ENCODE results near the gene LMAN2L. TPM values are rescaled to one million over a fixed set of nuclear protein-coding genes. Genes with fewer than 3 reads are reported as not detected.

Gene LMAN2L
- total and polyA plus RNA-seq, 2 of the 8 experiments (the other 6 are each of a cell fraction or from before 2014, with no cell fraction given), result 14.3 to 17.6 TPM

GRCh38 chr2:96688649-96689430, 51.0 kb downstream of the LMAN2L start:
- H3K14ac ChIP-seq (ENCODE audit: insufficient read length), result no peak overlapping the region
- no peaks in the 10 kb centered on the region for H3K36me3 ChIP-seq (ENCODE audit: control insufficient read depth in 2 of 4, insufficient read depth in 4 of 4, low read length in 3 of 4)
- H2BK20ac ChIP-seq (ENCODE audit: low read length), result no peak overlapping the region
- H3K23ac ChIP-seq (ENCODE audit: insufficient read length), result no peak overlapping the region
- no peak overlapping the region; the same call in 1 of the 2 replicates for H2BK5ac ChIP-seq (ENCODE audit: low read depth, low read length)
- no peaks in the 10 kb centered on the region for H3K27me3 ChIP-seq (replicated peaks in 1 of 4; ENCODE audit: control insufficient read depth in 3 of 4, extremely low read depth in 1 of 4, insufficient read depth in 3 of 4, low read length in 3 of 4)
- H3K4ac ChIP-seq (replicated peaks; ENCODE audit: insufficient read length, low read depth, low read length), result no peak overlapping the region
- no peaks in the 10 kb centered on the region for H4K20me1 ChIP-seq (replicated peaks in 1 of 2; ENCODE audit: control insufficient read depth in 1 of 2, insufficient read depth in 2 of 2, low read length in 2 of 2)
- H2BK15ac ChIP-seq (ENCODE audit: low read length), result no peak overlapping the region
- CTCF ChIA-PET (ENCODE audit: partially characterized antibody), result interaction anchor here (1.1 to 2.7 kb wide), 2 partner anchors 11 to 21 kb away, joined by 5 to 7 read pairs; no protein-coding TSS in a partner anchor
- FAIRE-seq (no peak), DNase-seq (ENCODE audit: low read depth in 1 of 2, low spot score in 2 of 2) (no peak)
- no peak overlapping the region for H3K4me3 ChIP-seq (ENCODE audit: extremely low read depth in 1 of 4, insufficient read depth in 2 of 4, low read depth in 3 of 4, low read length in 4 of 4)
- H4K8ac ChIP-seq (ENCODE audit: extremely low read depth, insufficient read depth, low read length), result peak overlapping the region; percentile 59; the same call in 1 of the 2 replicates
- no peak overlapping the region for H3K56ac ChIP-seq (replicated peaks; ENCODE audit: insufficient read length, low read depth, low read length)
- no peak overlapping the region for H2AK5ac ChIP-seq (ENCODE audit: low read depth, low read length)
- no peak overlapping the region for H2AFZ ChIP-seq (ENCODE audit: low read length)
- H3K4me1 ChIP-seq (replicated peaks in 1 of 4; ENCODE audit: control insufficient read depth in 3 of 4, insufficient read depth in 4 of 4, low read length in 3 of 4), result peaks cover 0 to 6% (median under 1%) of the 10 kb centered on the region in 4 experiments; a peak in 3 of 7 replicates
- no peak overlapping the region for H3K4me2 ChIP-seq (ENCODE audit: insufficient read depth in 1 of 2, low read depth in 2 of 2, low read length in 2 of 2)
- no peak overlapping the region for H3K18ac ChIP-seq (ENCODE audit: extremely low read depth, low read length)
- WGBS, 2 experiments (ENCODE audit: extremely low coverage in 1 of 2, insufficient coverage in 1 of 2, insufficient read length in 1 of 2, insufficient replicate concordance in 2 of 2, low coverage in 1 of 2, low lambda C conversion rate in 2 of 2, missing lambda C conversion rate in 1 of 2), result 94% methylated on average over 9 of the region's 11 CpGs; no CpG with 5 or more reads in 1 of the 2 experiments
- no peak overlapping the region for H3K9ac ChIP-seq (replicated peaks in 1 of 4; ENCODE audit: extremely low read depth in 1 of 4, low read depth in 3 of 4, low read length in 3 of 4)
- no peak overlapping the region for H2BK12ac ChIP-seq (ENCODE audit: low read depth, low read length)
- no peak overlapping the region for H2BK120ac ChIP-seq (replicated peaks; ENCODE audit: low read depth, low read length)
- no peak overlapping the region for H4K91ac ChIP-seq (replicated peaks; ENCODE audit: insufficient read length, low read length)
- no peaks in the 10 kb centered on the region for H3K23me2 ChIP-seq (ENCODE audit: low read depth, low read length)
- no peak overlapping the region for H4K5ac ChIP-seq (ENCODE audit: insufficient read length, low read depth, low read length)
- no peak overlapping the region for H3K27ac ChIP-seq (ENCODE audit: low read depth, low read length)
- no peaks in the 10 kb centered on the region for H3K9me3 ChIP-seq (ENCODE audit: insufficient read depth in 2 of 2, low read depth in 1 of 2, low read length in 1 of 2)
- no peaks in the 10 kb centered on the region for H3K79me1 ChIP-seq (ENCODE audit: low read depth, low read length)
- POLR2A ChIA-PET (ENCODE audit: partially characterized antibody), result interaction anchor here (0.7 to 0.8 kb wide), 2 partner anchors 14 to 17 kb away, joined by 3 read pairs; no protein-coding TSS in a partner anchor
- no peaks in the 10 kb centered on the region for H3K79me2 ChIP-seq (ENCODE audit: control insufficient read depth in 1 of 2, insufficient read depth in 2 of 2, low read length in 2 of 2)
- TF ChIP-seq ASH2L (IDR thresholded peaks at IDR 0.05; ENCODE audit: low read length) (no peak), GTF2F1 (IDR thresholded peaks at IDR 0.05; ENCODE audit: borderline replicate concordance, low read depth, low read length) (no peak), SP4 (IDR thresholded peaks at IDR 0.05; ENCODE audit: low read length) (no peak), KDM5A (IDR thresholded peaks at IDR 0.05; ENCODE audit: low read length) (no peak), JUN (IDR thresholded peaks at IDR 0.05; ENCODE audit: low read depth, low read length) (no peak), HDAC2 (IDR thresholded peaks at IDR 0.05; ENCODE audit: borderline replicate concordance in 1 of 2, low read depth in 2 of 2, low read length in 2 of 2) (no peak), PHF8 (conservative IDR thresholded peaks at IDR 0.05; ENCODE audit: low read depth, low read length) (no peak), TBP (IDR thresholded peaks at IDR 0.05; ENCODE audit: low read depth, low read length) (no peak), MAFK (IDR thresholded peaks at IDR 0.05; ENCODE audit: low read depth, low read length) (no peak), FOSL1 (IDR thresholded peaks at IDR 0.05; ENCODE audit: insufficient read depth, low read depth, low read length) (no peak)
- TF ChIP-seq, protein P1, sequence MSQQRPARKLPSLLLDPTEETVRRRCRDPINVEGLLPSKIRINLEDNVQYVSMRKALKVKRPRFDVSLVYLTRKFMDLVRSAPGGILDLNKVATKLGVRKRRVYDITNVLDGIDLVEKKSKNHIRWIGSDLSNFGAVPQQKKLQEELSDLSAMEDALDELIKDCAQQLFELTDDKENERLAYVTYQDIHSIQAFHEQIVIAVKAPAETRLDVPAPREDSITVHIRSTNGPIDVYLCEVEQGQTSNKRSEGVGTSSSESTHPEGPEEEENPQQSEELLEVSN (IDR thresholded peaks at IDR 0.05), result no peak

Data from H1 (cell line).